ENCODE data around the gene SEZ6L2. TPM values are rescaled to one million over a fixed set of nuclear protein-coding genes. Genes with fewer than 3 reads are reported as not detected.
"Not testable (repeated sequence)": the region's sequence is repeated elsewhere in the genome, so short reads cannot be mapped to it uniquely, and the experiment has no call there.

SEZ6L2 gene
- total RNA-seq, 2 donors from 2014 or later, result 0.82 to 1.8 TPM

DNA sequence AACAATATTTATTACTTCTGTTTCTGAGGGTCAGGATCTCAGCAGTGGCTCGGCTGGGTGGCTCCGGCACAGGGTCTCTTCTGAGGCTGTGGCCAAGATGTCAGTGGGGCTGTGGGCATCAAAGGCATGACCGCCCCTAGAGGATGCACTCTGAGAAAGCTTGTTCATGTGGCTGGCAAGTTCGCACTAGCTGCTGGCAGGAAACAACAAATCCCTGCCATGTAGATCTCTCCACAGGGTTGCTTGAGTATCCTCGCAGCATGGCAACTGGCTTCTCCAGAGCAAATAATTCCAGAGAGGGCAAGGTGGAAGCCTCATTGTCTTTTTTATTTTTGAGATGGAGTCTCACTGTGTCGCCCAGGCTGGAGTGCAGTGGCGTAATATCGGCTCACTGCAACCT lies 14.2 kb upstream of the SEZ6L2 start:
- intact Hi-C loops (cut with DNase I), result no loop called here
- DNase-seq (no peak), ATAC-seq (no peak)

DNA sequence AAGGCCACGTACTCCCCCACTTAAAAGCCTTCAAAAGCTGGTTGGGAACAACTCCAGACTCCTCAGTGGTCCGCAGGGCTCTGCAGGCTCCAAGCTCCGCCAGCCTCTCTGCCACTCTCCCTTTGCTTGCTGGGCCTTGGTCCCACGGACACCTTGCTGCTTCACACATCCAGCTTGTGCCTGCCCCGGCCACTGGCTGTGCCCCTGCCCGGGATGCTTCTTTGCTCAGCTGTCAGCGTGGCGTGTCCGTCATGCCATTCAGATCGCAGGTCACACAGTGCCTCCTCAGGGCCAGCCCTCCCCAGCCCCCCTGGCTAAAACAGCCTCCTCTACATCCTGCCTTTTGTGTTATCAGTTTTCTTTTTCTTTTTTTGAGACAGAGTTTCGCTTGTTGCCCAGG lies 12.7 kb upstream of the SEZ6L2 start:
- ATAC-seq (peak in 1 of 2 donors; percentile 7), DNase-seq (no peak)
- intact Hi-C loops (cut with DNase I), result no loop called here

DNA sequence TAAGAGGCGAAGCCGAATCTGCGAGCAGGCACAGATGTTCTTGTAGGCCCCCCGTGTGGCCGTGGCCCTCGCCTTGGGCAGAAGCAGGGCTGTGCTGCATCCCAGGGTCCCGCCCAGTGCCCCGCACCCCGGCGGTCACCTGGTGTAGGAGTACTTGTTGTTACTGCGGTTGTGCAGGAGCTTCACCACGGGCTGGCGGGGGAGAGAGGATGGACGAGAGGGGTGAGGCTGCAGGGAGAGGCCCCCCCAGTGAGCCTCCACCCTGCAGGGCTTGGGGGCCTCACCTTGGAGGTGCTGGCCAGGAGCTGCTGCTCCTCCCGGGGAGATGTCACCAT lies 12.3 kb upstream of the SEZ6L2 start:
- DNase-seq, result no peak
- intact Hi-C loops (cut with DNase I), result no loop called here
- no peak for ATAC-seq

DNA sequence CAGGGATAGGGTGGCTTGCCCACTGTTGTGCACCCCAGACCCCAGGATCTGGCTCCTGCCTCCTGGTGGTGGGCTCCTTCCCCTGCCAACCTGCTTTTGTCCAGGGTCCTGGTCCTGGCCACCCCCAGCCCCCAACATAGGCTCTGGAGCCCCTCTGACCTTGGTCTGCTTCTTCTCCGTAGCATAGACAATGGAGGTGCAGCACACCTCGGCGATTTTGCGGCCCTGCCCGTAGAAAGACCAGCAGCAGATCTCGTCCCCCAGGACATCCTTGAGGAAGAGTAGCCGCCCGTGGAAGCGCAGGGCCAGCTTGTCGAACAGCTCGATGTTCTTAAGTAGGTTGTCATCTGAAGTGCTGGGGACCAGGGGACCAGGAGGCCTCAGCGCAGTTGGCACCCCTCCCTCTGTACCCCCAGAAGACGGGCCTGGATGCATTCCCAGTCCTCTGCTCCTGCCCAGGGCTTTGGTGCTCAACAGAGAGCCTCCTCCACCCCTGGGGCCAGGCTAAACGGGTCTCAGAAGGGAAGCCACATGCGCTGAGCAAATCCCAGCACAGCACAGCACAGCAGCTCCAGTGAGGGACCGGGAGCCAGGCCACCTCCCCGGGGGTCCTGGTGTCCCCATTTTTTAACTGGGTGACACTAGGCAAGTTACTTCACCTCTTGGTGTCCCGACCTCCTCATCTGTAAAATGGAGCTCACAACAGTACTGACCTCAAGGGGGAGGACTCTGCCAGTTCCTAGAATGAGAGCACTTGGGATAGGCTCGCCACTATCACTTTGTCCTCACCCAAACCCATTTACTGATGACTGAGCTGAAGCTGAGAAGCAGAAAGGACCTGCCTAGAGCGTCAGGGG lies 11.7 kb upstream of the SEZ6L2 start:
- ATAC-seq (no peak), DNase-seq (no peak)
- intact Hi-C loops (cut with DNase I), result no loop called here

DNA sequence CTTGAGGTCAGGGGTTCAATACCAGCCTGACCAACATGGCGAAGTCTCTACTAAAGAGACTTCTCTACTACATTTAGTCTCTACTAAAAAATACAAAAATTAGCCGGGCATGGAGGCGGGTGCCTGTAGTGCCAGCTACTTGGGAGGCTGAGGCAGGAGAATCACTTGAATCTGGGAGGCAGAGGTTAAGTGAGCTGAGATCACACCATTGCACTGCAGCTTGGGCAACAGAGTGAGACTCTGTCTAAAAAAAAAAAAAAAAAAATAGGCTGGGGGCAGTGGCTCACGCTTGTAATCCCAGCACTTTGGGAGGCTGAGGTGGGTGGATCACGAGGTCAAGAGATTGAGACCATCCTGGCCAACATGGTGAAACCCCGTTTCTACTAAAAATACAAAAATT lies 10.5 kb upstream of the SEZ6L2 start:
- DNase-seq; ATAC-seq; intact Hi-C loops (cut with DNase I): not testable (repeated sequence)

DNA sequence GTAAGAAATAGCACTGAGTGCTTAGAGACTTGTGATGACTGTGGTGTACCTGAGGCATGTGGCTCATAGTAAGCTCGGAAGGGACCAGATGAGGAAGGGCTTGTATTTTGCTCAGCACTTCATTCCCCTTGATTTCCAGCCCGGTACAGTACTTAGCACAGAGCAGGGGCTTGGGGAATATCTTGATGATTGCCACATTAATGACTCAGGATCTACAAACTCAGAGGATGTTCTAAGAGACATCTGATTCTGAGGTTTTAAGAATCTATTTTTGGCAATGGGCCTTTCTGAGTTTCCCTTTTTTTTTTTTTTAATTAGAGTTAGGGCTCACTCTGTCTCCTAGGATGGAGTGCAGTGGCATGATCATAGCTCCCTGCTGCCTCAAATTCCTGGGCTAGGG lies 10.0 kb upstream of the SEZ6L2 start:
- ATAC-seq (no peak), DNase-seq (no peak)

DNA sequence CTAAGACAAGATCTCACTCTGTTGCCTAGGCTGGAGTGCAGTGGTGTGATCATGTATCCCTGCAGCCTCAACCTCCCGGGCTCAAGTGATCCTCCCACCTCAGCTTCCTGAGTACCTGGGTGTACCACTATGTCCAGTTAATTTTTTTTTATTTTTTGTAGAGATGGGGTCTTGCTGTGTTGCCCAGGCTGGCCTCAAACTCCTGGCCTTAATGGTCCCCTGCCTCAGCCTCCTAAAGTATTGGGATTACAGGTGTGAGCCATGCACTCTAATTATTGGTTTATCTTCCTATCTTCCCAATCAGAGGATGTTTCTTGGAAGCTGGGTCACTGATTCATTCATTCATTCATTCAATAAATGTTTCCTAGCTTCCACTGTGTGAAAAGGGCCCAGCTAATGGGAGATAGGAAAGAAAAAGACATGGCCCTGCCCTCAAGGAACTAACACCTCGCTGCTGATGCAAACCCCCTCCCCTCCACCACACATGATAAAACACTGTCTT lies 9.4 kb upstream of the SEZ6L2 start:
- no peak for ATAC-seq
- no peak for DNase-seq
- intact Hi-C loops (cut with DNase I), result no loop called here

More for the DNA sequence above, 10.0 kb upstream of the SEZ6L2 start:
- intact Hi-C loops (cut with DNase I), result no loop called here

DNA sequence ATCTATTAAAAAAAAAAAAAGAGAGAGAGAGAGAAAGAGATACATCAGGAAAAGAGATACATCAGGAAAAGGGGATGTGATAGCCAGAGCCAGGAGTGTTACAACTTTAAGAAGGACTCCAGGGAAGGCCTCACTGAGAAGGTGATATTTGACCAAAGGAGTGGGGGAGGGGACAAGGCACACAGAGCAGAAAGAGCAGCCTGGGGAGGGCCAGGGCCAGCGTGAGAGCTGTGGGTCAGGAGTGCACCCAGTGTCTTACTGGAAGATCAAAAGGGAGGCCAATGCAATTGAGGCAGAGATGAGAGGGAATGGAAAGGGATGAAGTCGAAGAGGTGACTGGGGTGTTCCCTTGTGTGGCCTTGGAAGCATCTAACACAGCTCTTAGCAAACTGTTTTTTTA lies 8.6 kb upstream of the SEZ6L2 start:
- intact Hi-C loops (cut with DNase I), result no loop called here
- ATAC-seq (no peak), DNase-seq (no peak)

DNA sequence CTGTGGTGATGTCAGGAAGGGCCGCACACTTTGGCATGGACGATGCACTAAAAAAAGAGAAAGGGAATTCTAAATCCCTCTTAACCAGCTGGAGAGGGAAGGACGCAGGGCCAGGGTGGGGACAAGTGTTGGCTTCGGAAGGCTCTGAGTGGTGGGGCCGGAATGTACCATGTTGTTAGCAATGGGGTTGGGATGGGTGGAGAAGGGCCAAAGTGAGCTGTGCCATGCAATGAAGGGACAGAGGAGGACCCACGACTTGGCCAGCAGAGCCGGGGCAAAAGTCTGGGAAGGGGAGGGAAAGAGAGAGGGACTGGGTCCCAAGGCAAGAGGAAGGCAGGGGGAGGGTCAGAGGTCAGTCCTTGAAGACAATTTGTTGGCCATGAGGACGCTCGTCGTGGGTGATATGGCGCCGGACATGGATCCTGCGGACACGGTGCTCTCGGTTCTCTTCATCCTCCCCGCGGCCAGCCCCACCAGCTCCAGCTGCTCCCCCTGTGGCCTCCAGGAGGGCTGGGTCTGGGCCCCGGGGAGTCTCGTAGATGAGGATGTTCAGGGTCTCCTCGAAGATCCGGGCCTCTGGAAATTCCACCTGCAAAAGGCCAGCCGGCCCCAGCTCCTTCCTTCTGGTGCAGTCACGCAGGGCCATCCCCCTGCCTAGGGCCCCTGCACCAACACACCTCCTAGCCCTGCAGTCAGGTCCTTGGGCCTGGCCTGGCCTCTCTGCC lies 7.3 kb upstream of the SEZ6L2 start:
- intact Hi-C loops (cut with DNase I), result no loop called here
- ATAC-seq (no peak), DNase-seq (no peak)

DNA sequence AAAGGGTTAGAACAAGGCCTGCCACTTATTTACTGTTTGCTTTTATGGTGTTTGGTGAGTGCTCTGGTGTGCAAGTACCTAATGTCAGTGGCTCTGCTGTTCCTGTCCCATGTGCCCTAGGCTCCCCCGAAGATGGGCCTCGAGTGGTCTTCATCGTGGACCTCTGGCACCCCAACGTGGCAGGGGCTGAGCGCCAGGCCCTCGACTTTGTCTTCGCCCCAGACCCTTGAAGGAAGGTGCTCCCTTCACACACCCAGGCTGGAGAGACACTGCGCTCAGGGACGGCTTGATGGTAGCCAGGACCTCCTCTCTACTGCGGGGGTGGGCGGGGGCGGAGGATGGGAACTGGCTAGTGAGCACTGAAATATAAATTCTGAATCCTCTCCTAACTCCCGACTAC lies 6.3 kb upstream of the SEZ6L2 start:
- no peak for DNase-seq
- ATAC-seq, result no peak
- intact Hi-C loops (cut with DNase I), result no loop called here

DNA sequence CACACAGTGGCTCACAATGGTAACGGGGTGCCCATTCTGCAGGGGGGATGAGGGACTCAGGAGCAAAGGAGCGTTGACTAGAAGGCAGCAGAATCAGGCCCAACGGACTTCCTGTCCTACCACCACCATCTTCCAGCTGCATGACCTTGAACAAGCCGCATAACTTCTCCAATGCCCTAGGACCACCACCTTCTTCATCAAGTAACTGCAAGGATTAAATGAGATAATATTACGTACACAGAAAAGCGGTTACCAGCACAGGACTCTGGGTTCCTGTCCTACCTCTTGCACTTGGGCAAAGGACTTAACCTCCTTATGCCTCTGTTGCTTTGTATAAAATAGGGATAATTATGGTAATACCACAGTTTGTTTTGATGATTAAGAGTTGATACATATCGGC lies 5.6 kb upstream of the SEZ6L2 start:
- DNase-seq (no peak), ATAC-seq (no peak)
- intact Hi-C loops (cut with DNase I), result no loop called here

DNA sequence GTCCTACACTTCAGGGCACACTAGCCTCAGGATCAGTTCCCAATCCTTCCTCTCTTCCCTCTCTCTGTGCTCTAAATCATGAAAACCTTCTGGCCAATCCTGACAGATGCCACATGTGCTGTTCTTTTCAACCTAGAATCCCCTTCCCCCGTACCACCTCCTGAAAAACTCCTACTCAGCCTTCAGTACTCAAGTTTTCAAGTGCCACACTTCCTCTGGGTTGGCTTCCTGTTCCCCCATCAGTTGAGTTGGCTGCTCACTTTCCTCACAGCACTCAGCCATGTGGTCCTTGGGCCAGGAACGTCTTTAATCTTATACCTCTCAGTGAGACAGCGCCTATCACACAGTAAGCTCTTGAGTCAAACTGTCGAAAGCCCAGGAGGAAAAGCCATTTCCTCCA lies 4.2 kb upstream of the SEZ6L2 start:
- no peak for DNase-seq
- ATAC-seq, result no peak
- intact Hi-C loops (cut with DNase I), result no loop called here

DNA sequence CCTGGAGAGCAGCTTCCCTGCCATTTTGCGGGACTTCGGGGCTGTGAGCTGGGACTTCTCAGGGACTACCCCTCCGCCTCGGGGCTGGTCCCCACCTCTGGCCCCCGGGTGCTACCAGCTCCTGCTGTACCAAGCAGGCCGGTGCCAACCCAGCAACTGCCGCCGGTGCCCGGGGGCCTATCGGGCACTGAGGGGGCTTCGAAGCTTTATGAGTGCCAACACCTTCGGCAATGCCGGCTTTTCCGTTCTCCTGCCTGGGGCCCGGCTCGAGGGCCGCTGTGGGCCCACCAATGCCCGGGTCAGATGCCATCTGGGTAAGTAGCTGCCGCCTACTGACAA lies 2.2 kb upstream of the SEZ6L2 start:
- intact Hi-C loops (cut with DNase I), result no loop called here
- DNase-seq (no peak), ATAC-seq (no peak)

DNA sequence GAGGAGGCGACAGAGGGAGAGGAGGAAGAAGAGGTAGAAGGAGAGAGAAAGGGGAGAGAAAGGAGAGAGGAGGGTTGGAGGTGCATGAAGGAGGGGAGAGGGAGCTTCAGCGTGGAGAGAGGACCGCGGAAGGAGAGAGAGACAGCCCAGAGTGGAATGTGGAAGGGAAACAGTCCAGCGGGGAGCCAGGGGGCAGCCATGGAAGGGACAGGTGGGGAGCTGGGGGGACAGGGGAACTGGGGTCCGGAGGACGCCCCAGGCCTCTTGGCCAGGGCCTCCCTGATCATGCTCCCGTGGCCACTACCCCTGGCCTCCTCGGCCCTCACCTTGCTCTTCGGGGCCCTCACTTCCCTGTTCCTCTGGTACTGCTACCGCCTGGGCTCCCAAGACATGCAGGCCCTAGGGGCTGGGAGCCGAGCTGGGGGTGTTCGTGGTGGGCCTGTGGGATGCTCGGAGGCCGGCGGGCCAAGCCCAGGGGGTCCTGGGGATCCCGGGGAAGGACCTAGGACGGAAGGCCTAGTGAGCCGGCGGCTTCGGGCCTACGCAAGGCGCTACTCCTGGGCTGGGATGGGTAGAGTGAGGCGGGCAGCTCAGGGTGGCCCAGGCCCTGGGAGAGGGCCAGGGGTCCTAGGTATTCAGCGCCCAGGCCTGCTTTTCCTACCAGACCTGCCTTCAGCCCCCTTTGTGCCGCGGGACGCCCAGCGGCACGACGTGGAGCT lies 1.7 kb upstream of the SEZ6L2 start:
- ATAC-seq, result no peak
- intact Hi-C loops (cut with DNase I), result no loop called here
- DNase-seq, result no peak

DNA sequence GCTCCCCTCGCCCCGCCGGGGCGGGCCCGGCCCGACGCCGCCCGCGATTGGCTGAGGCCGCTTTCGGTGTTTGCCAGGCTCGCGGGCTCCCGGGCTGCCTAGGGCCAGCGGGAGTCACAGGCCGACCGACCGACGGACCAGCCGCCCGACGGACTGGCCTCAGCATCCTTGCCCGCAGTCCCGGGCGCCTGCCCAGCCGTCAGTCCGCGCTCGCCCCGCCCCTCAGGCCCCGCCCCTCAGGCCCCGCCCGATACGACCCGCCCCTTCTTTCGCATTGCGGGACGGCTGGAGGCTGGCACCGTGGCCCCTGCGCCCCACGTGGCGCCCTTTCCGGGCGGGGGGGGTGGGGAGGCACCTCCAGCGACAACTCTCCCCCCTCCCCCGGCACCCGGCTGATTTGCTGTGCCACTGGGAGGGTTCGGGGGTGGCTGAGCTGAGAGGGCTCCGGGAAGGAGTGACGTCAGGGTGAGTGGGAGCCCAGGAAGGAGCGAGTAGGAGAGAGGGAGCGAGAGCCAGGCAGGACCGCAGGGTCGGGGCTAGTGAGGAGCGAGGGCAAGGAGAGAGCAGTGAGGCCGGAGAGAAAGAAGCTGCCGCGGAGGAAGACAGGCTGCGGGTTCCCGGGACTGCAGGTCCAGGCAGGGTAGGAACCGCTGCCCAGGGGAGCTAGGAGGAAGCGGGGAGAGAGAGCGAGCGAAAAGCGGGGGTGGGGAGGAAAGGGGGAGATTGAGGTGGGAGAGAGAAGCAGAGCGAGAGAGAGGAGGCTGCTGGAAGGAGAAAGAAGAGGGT lies 945 bp upstream of the SEZ6L2 start, which contains the start of gene ASPHD1:
ASPHD1 (plus strand) TSS at position 387 of the 786 bp plus-strand sequence. CDS start 484 bp downstream, outside the sequence.
- intact Hi-C loops (cut with DNase I), result no loop called here
- DNase-seq (peak; percentile 76), ATAC-seq (peak; percentile 85 to 89)

DNA sequence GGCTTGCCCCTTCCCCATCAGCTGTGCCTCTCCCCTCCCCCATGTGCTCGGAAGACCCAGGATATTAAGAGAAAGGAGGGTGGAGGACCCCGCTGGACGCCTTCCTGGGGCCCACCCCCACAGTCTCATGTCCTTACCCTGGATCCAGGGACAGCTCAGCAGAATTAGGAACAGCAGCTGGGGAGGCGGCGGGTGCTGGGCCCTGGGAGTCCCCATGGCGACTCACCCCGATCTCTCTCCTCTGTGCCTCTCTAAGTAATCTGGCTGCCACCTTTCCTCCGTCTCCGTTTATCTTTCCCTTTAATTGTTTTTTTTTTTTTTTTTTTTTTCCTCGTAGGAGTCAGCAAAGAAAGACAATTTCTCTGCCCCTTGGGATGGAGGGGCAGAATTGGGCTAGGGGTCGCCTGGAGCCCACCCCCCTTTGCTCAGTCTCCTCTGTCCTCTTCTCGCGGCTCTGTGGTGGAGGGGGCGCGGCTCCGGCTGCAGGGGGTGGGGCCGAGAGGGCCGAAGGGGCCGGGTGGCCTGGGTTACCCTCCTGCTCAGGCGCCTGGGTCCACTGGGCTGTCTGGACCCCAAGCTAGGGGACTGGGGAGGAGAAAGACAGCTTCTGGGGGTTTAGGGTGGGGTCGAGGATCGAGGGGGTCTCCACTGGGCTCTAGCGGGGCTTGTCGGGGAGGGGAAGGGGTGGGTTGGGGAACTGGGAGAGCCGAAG lies 390 bp downstream of the SEZ6L2 start:
- DNase-seq (no peak), ATAC-seq (peak; percentile 48 to 57)
- intact Hi-C loops (cut with DNase I), result no loop called here

DNA sequence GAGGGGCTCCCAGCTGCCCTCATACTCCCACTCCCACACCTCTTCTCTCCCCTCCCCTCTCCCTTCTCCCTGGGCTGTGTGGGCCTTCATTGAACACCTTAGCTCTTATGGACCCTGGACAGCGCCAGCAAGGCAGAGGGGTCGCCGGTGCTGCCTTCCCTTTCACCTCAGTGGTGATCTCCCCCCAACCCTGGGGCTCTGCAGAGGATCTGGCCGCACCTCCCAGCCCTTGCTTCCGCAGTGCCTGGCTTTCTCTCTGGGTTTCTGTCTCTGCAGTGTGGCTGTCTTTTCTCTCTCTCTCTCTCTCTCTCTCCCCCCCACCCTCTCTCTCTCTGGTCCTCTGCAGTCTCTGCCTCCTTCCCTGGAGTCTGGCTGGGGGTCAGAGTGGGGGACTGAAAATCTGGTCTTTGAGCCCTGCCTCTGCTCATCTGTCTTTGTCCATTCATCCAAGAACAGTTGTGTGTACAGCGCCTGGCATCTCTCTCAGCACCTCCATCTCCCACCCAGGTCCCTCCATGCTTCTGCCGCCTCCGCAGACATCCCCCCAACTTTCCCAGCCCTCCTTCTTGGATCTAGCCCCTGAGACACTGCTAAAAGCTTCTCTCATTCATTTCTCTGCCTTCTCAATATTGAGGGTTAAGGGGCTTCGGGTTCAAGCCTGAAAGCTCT lies 1.1 kb downstream of the SEZ6L2 start:
- intact Hi-C loops (cut with DNase I), result no loop called here
- DNase-seq, result no peak
- ATAC-seq, result no peak

DNA sequence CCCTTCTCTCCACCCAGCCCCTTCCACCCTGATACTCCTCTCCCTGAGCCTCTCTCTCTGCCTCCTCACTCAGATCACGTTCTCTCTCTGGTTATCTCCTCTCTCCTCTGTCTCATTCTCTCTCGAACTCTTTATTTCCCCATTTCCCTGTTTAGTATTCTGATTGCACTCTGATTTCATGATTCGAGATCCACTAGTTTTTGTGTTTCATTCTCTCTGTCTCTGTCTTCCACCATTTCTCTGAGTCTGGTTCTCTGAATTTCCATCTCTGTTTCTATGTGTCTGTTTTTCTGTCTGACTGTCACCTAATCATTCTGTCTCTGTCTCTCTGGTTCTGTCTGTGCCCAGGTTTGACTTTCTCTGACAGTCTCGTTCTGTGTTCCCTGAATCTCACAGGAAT lies 2.0 kb downstream of the SEZ6L2 start:
- DNase-seq, result no peak
- ATAC-seq, result no peak
- intact Hi-C loops (cut with DNase I), result no loop called here

All from left cardiac atrium (tissue), 4 donors.